Embryonic facial prominence (tissue), 1 donor: ENCODE results near the gene B4GALT3.
A peak's percentile ranks its signal among the peaks of the same experiment; 100 is the strongest.
"Not testable (repeated sequence)": the region's sequence is repeated elsewhere in the genome, so short reads cannot be mapped to it uniquely, and the experiment has no call there.

ENCODE experiments used
- DNase-seq: peaks from one replicate; pipeline ENCODE4 v3.0.0-alpha.2; 2016; ENCODE audit errors: extremely low spot score

Gene B4GALT3

DNA sequence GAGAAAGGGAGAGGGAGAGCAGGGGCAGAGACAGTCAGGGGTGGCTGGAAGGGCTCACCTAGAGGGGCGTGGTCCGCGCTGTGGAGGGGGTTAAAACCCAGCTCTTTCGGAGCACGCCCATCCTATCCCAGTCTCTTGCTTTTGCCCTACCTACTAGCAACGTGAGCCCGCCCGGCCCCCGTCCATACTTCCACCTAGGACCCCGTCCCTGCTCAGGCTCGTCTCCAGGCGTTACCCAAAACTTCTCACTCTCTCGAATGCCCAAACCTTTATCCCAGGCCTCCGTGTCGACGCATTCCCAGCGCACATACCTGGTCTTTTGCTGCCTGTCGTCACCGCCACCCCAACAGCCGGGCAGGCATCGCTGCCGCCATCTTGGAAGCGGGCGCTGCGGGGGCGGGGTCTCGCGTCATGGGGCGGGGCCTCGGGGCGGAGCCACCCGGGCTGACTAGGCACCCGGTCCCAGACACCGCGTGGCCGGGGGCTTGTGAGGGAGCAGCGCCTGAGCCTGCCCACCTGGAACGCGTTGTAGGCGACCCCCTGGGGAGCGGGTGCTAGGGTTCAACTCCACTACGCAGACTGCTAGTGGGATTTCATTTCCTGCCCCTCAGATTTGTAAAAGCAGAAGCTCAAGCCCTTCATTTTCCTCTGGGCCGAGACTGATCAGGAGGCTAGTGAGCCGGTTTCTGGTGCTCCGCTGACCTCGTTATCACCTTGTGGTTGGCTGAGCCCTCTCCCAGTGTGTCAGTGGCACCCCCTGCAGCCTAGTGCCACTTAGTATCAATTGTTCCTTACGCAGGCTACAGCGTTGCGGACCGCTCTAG is at the start of gene B4GALT3:
Gene B4GALT3, minus strand, starts transcription at position 396 of the 824 bp plus-strand sequence. CDS start 1,447 bp downstream, outside the sequence.
- peak; percentile 67 for DNase-seq

DNA sequence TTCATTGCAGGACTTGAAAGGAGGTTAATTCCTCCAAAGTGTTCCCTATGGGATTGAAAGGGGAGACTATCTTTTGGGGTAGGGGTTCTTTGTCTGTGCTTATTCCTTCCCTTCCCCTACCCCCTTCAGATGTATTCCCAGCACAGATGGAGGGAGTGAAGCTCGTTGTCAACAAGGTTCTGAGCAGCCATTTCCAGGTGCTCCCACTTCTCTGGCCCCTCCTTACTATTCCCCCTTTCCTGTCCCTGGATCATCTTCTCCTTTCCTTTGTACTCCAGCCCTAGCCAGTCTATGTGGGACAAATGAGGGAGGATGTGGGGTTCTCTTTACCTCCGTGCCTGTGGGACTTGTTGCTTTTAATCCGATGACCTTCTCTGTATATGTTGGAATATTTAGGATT is 49.5 kb upstream of the B4GALT3 start:
- DNase-seq: no peak

DNA sequence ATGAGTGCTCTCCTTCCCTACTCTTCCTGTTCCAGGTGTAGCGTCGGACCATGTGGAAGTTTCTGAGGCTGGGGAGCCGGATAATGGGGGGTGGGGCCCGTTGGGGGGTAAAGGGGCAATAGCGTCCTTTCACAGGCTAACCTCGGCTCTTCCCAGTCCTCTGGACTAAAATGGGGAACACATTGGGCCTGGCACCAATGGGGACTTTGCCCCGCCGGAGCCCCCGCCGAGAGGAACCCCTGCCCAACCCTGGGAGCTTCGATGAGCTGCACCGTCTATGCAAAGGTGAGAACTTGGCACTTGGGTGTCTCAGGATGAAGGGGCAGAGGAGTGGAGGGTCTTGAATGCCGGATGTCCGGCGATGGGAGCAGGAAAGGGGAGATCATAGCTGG is 49.0 kb upstream of the B4GALT3 start:
- no peak for DNase-seq

DNA sequence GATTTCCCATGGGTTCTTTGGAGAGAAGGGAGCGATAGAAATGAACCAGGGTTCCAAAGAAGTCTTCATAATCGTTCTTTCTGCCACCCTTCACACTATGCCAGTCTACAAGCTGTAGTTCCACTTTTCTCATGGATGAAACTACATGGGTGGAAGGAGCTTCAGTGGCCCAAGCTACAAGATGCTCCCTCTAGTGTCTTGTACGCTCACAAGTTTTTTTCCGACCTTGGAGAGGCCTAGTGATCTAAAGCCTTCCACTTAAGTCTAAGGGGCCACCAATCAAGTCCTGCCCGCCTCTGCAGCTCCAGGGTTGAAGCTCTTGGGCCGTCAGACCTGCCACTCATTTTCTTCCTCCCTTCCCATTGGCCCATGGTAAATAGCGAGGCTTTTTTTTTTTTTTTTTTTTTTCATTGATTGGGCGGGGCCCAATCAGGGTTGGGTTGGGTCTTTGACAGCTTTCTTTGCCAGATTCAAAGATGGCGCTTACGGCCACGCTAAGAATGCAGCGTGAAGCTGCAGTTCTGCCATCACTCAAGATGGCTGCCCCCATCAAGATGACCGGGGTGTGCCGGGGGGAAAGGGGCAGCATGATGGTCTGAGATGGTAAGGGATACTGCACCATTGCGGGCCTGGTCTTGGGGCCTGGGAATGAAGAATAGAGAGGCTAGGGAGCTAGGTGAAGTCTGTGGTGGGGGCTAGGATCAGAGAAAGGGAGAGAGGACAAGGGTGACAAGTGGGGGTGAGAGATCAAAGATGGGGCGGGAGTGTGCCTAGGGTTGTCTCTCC is 48.4 kb upstream of the B4GALT3 start, which contains the start of gene TOMM40L:
Gene TOMM40L, plus strand, starts transcription at position 527 of the 786 bp plus-strand sequence. CDS start 430 bp downstream, outside the sequence.
- DNase-seq: peak; percentile 91

GRCh38 chr1:161225178-161225533 is 47.8 kb upstream of the B4GALT3 start:
- DNase-seq: no peak

- not testable (repeated sequence) for DNase-seq
Measured at GRCh38 chr1:161224695-161225087, 47.4 kb upstream of the B4GALT3 start.

DNA sequence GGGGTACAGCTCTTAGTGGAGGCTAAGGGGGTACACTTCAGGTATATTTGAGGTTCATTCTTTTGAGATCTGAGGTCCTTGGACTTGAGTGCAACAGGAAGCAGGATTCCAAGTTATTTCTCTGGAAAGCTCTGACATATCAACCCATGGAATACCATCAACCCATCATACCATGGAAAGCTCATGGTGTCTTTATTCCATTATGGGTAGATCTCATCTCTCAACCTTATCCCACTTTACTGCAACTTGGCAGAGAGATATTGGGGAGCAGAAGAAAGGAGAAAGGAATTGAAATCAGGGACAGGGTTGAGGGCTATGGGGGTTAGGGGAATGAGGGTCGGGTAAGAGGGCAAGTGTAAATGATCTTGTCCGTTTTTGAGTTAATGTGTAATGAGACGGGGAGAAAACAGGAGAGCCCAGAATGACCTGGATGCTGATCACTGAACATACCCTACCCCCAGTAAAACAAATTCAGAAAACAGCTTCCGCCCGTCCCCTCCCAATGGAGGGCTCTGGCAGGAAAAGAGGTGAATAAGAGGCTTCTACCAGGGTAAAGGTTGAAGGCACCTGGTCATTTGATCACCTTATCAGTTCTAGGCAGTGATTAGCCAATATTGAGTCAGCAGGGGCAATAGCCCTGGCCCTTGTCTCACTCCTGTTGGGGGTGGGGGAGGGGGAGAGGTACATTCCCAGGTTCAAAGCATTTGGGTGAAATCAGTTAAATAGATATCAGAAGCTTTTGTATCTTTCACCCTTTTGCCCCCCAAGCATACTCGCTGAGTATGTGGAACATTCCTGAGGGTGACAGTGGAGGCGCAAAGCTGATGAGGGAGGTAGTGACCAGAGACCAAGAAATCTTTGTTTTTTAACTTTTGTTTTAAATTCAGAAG is 46.7 kb upstream of the B4GALT3 start:
- no peak for DNase-seq

GRCh38 chr1:161222175-161223019 is 45.1 kb upstream of the B4GALT3 start:
- no peak for DNase-seq

DNA sequence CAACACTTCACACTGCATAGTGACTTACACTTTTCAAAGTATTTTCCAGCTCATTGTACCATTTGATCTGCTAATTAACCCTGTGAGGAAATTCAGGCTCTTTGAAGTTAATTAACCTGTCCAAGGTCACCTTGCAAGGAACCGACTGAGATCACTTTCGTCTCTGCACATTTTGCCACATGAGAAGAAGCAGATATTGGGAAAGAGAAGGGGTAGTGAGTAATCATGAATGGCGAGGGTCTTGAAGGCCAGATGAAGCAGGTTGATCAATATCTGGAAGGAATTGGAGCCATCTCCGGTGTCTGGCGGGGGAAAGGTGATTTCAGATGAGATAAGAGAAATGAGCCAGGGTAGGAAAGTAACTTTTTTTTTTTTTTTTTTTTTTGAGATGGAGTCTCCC is 42.7 kb upstream of the B4GALT3 start:
- no peak for DNase-seq

DNA sequence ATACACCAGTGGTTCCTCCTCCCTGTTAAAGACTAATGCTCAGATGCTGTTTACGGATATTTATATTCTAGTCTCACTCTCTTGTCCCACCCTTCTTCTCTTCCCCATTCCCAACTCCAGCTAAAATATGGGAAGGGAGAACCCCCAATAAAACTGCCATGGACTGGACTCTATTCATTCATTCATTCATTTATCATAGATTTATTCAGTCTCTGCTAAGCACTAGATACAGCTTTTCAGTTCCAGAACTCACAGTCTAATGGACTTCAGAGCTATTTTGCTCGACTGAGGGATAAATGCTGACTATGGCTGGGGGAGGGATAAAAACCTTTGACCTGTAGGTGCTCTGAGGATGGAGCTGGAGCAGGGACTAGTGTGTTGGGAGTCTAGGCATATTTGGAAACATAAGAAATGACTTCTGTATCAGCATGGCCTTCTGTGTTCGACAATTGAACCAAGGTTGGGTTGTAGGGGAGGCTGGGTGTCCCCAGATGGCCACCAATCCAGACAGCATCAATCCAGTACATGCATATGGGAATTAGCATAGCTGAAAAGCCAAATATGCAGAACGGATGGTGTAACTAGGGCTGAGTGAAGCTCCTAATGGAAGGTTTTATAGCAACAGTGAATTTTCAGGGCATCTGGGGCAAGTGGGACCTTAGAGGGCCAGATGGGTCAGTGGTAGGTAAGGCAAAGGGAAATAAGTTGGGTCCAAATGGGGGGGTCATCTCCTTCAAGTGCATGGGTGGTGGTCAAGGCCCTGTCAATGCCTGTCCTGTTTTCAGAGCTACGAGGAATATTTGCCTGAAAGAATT is 42.0 kb upstream of the B4GALT3 start:
- DNase-seq: no peak

DNA sequence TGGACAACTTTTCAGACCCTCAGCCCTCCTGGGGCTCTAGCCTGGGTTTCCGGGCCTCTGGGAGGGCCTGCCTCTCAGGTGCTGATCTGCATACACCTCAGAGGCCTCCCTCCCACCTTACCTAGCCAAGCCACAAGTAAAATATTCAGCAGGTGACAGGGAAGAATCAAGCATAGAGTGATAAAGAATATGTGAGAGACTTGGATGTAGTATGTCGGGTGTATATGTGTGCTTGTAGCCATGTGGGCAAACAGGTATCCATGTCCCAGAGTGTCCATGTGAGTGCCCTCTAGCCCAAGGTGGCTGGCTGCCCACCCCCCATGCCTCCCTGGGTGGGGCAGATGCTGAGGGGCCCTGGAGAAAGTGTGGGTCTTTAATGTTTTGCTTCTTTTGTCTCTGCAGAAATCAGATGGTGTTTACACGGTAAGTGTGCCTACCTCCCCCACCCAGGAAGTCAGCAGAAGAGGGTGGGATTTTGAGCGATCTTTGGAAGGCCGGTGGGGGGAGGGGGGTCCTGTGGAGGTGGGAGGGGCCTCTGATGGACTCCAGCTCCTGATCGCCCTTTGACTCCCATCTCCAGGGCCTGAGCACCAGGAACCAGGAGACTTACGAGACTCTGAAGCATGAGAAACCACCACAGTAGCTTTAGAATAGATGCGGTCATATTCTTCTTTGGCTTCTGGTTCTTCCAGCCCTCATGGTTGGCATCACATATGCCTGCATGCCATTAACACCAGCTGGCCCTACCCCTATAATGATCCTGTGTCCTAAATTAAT is 41.2 kb upstream of the B4GALT3 start:
- DNase-seq: no peak

DNA sequence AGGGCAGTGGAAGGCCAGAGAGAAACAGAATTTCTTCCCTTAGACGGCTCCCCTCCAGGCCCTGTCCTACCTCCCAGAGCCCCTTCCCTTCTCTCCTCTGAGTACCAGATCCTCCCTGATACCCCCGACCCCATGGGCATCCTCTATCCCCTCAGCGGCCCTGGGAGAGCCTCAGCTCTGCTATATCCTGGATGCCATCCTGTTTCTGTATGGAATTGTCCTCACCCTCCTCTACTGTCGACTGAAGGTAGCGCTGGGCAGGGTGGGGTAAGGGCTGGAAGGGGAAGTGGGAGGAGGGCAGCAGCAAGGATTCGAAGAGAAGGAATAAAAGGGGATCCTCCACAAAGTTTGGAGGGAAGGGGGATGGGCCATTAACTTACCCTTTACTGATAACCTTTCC is 40.5 kb upstream of the B4GALT3 start:
- no peak for DNase-seq

DNA sequence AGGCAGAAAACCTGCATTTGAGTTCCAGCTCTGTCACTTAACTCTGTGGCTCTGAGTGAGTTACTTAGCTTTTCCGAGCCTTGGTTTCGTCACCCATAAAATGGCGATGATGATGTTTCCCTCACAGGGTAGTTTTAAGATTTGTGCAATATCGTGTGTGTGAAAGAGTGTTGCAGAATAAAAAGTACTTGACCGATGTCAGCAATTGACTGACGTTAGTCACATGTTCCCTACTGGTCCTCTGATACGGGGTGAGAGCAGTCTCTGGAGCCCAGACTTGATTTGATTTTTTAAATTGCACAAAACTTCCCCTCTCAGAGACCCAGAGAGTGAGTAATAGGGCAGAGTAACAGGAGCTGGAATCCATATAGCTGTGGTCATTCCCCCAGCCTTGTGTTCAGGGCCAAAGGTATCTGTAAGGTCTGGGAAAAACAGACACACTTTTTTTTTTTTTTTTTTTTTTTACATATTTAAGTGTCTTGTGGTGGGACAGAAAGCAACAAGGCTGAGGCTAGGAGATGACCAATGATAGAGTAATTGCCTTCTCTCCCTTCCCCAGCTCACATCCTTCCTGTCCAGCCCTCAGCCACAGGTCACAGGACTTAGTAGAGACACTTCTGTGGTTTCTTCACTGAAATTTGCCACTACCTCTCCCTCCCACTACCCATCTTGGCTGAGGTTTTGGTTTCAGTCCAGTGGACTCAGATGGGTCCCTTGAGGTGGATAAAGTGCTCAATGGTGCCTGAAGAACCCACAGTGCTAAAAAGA is 39.8 kb upstream of the B4GALT3 start:
- no peak for DNase-seq

- DNase-seq: no peak
Measured at GRCh38 chr1:161215076-161215475, 37.8 kb upstream of the B4GALT3 start, which contains the start of gene FCER1G. Gene FCER1G, plus strand, starts transcription at chr1:161215295. Its CDS starts 27 bp downstream, at chr1:161215322.

DNA sequence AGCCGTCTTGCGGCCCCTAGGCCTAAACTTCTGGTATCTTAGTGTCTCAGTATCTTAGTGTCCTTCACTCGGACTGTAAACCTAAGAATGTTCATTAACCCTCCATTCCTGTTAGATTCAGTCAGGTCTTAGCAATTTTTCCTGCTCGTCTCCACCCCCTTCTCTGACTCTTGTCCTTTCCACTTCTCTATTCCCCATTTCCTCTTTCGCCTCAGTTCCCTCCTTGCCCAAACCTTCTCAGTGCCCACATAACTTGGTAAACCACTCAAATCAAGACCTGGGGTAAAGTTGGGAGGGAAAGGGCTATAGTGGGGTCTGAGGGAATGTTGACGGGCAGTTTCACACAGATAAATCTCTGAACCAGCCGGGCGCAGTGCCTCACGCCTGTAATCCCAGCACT is 37.1 kb upstream of the B4GALT3 start:
- no peak for DNase-seq

DNA sequence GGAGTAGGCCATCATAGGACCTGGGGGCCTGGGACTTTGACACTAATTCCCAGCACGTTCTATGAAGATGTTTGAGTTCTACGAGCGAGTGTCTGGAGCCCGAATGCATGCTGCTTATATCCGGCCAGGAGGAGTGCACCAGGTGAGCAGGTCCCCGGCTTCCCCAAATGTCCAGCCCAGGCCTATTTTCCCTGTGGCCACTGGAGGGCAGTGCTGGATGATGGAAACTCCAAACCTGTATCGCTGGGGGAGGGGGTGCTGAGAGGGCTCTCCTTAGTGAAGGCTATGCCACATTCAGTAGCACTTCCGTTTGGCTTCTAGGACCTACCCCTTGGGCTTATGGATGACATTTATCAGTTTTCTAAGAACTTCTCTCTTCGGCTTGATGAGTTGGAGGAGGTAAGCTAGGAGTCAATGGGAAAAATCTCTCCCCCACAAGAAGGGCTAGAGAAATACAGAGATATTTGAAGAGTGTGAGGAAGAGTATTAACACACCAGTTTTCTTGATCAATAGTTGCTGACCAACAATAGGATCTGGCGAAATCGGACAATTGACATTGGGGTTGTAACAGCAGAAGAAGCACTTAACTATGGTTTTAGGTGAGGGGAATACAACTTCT is 32.6 kb upstream of the B4GALT3 start:
- DNase-seq: no peak

DNA sequence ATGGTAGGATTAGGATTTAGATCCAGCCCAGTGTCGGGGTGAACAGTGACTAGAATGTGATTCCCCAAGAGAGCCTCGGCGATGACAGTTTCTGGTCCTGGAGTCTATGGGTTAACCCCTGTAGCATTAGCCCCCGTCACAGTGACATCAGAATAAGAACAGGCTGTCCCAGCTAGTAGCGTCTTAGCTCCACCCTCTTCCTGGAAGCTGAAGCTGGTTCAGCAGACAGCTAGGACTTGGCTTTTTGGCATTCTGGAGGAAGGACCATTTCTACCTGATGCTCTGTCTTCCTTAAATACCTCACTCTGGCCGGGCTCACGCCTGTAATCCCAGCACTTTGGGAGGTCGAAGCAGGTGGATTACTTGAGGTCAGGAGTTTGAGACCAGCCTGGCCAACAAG is 29.9 kb upstream of the B4GALT3 start:
- DNase-seq: no peak
